ENCODE results near the gene HBM.
A peak's percentile ranks its signal among the peaks of the same experiment; 100 is the strongest.
"Not testable (repeated sequence)": the region's sequence is repeated elsewhere in the genome, so short reads cannot be mapped to it uniquely, and the experiment has no call there.

Gene HBM

GRCh38 chr16:146646-147045 is 19.1 kb upstream of the HBM start:
- ATAC-seq: no peak
- DNase-seq: no peak

- DNase-seq (no peak), ATAC-seq (no peak)
Observed at GRCh38 chr16:149024-149660, 16.6 kb upstream of the HBM start.

DNA sequence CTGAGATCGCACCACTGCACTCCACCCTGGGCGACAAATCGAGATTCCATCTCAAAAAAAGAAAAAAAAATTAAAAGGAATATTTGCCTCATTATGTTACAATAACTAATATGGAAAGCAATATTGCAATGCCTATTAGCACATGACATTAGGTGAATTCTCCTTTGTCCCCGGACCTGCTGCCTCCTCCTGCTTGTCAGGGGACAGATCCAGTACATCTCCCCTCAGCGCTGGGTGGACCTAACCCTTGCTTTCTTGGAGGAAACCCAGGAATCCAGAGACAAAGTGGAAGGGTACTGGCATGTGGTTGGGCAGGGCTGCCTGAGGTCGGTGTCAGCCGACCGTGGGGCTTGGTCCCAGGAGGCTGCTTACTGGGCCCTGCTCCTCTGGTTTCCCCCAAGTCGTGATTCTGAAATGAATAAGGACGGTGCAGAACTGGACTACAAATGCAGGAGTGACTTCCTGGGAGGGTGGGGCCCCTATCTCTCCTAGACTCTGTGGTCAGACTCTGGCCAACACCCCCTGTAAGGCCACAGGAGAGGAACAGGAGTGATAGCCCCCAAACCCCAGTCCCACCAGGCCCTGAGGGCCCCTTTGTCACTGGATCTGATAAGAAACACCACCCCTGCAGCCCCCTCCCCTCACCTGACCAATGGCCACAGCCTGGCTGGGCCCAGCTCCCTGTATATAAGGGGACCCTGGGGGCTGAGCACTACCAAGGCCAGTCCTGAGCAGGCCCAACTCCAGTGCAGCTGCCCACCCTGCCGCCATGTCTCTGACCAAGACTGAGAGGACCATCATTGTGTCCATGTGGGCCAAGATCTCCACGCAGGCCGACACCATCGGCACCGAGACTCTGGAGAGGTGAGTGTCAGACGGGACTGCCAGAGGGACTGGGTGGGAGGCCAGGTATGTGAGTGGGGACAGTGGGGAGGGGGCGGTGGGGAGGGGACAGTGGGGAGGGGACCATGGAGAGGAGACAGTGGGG is 13.3 kb upstream of the HBM start, which contains the start of gene HBZ:
TSS of gene HBZ (plus strand) at position 504 of the 988 bp plus-strand sequence. CDS start at position 770, 266 bp downstream.
- no peak for DNase-seq

DNA sequence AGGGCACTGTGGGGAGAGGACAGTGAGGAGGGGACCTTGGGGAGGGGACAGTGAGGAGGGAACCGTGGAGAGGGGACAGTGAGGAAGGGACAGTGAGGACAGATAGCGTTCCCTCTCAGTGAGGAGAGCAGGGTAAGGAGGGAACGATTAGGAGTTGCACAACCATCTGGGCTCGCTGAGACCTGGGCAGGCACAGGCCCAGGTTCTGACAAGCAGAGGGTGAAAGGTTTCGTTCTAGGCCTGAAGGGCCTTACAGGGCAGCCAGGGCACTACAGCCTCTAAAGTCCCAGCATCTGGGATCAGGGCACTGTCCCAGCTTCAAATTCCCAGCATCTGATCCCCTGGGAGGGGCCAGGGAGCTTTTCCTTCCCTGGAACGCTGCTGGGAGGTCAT is 12.7 kb upstream of the HBM start:
- not testable (repeated sequence) for DNase-seq, ATAC-seq

More for the DNA sequence above, 13.3 kb upstream of the HBM start, which contains the start of gene HBZ:
- peak; percentile 30 for ATAC-seq

GRCh38 chr16:153550-154216 is 12.1 kb upstream of the HBM start:
- DNase-seq: not testable (repeated sequence)
- peak; percentile 38 for ATAC-seq

GRCh38 chr16:154217-155030 is 11.4 kb upstream of the HBM start:
- DNase-seq (peak; percentile 24), ATAC-seq (no peak)

- DNase-seq (no peak), ATAC-seq (no peak)
Observed at GRCh38 chr16:155031-155398, 10.8 kb upstream of the HBM start.

DNA sequence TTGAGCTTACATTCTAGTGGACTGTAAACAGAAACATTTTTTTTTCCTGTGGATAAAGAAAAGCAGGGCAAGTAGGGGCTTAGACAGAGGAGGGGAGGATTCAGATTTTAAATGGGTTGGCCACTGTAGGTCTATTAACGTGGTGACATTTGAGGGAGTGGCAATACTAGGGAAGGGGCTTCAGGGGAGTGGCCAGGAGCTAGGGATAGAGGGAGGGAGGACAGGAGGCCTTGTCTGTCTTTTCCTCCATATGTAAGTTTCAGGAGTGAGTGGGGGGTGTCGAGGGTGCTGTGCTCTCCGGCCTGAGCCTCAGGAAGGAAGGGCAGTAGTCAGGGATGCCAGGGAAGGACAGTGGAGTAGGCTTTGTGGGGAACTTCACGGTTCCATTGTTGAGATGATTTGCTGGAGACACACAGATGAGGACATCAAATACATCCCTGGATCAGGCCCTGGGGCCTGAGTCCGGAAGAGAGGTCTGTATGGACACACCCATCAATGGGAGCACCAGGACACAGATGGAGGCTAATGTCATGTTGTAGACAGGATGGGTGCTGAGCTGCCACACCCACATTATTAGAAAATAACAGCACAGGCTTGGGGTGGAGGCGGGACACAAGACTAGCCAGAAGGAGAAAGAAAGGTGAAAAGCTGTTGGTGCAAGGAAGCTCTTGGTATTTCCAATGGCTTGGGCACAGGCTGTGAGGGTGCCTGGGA is 6.5 kb upstream of the HBM start:
- ATAC-seq (no peak), DNase-seq (no peak)

GRCh38 chr16:160242-160641 is 5.5 kb upstream of the HBM start:
- not testable (repeated sequence) for ATAC-seq, DNase-seq

DNA sequence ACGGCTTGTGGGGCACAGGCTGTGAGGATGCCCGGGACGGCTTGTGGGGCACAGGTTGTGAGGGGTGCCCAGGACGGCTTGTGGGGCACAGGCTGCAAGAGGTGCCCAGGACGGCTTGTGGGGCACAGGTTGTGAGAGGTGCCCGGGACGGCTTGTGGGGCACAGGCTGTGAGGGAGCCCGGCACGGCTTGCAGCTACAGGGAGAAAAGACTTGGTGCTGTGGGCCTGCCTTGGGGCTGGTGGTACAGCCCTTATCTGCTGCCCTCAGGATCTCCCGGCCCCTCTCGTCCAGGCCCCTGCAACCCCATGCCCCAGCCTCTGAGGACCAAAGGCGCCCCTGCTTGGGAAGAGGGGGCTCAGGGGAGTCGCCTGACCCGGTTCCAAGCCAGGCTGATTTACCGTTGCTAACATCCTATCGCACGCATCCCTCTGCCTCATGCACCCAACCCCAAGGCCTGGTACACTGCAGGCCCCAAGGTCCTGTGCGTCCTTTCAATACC is 5.0 kb upstream of the HBM start:
- no peak for DNase-seq
- ATAC-seq: no peak

DNA sequence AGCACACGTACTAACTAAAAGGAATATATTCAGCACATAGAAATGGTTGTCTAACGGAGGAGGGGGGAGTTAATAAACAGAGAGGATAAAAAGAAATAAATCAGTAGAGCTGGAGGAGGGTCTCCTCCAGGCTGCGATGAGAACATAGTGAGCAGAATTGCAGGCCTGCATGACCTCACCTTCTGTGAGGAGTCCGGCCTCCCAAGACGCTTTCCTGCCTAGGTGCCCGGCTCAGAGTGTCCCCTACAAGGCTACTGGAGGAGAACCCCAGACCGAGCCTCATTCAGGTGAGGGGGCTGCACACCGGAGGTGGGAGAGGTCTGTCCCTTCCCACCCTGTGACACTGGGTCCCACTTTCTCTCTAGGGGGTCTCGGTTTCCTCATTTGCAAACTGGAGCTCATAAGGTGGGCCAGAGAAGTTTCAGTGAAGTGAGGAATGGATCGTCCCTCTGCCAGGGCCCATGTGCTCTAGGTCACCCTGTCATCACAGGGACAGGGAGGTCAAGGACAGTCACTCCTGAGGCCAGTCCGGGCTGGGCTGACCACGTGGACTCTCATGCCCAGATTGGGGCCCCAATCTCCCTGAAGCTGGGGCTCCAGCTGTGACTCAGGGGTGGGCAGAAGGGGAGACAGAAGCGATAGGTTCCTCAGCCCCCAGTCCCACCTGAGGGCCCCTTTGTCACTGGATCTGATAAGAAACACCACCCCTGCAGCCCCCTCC is 3.3 kb upstream of the HBM start:
- DNase-seq (no peak), ATAC-seq (no peak)

- not testable (repeated sequence) for ATAC-seq, DNase-seq
Observed at GRCh38 chr16:163139-163538, 2.6 kb upstream of the HBM start.

DNA sequence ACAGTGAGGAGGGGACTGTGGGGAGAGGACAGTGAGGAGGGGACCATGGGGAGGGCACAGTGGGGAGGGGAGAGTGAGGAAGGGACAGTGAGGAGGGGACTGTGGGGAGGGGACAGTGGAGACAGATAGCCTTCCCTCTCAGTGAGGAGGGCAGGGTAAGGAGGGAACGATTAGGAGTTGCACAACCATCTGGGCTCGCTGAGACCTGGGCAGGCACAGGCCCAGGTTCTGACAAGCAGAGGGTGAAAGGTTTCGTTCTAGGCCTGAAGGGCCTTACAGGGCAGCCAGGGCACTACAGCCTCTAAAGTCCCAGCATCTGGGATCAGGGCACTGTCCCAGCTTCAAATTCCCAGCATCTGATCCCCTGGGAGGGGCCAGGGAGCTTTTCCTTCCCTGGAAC is 2.1 kb upstream of the HBM start:
- peak; percentile 32 for ATAC-seq

DNA sequence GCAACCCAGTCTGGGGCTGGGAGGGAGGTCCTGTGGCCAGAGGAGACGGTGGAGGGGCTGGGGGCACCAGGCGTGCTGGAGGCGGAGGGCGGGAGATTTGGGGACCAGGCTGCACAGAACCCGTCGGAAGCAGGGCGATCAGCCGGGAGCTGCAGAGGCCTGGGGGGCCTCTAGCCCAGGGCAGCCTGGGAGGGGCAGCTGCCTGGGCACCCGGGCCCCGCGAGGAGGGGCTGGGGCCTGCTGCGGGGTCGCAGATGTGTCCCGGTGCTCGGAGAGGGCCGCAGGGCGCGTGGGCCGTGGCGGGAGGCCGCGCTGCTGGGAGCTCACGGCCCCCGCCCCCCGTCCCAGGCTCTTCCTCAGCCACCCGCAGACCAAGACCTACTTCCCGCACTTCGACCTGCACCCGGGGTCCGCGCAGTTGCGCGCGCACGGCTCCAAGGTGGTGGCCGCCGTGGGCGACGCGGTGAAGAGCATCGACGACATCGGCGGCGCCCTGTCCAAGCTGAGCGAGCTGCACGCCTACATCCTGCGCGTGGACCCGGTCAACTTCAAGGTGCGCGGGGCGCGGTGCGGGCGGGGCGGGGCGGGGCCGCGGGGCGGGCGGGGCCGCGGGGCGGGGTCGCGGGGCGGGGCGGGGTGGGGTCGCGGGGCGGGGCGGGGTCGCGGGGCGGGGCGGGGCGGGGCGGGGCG is 1.5 kb upstream of the HBM start:
- not testable (repeated sequence) for DNase-seq
- peak; percentile 22 for ATAC-seq

More for the DNA sequence above, 2.1 kb upstream of the HBM start:
- not testable (repeated sequence) for DNase-seq

- ATAC-seq (no peak), DNase-seq (no peak)
Observed at GRCh38 chr16:164827-165538, 795 bp upstream of the HBM start.

DNA sequence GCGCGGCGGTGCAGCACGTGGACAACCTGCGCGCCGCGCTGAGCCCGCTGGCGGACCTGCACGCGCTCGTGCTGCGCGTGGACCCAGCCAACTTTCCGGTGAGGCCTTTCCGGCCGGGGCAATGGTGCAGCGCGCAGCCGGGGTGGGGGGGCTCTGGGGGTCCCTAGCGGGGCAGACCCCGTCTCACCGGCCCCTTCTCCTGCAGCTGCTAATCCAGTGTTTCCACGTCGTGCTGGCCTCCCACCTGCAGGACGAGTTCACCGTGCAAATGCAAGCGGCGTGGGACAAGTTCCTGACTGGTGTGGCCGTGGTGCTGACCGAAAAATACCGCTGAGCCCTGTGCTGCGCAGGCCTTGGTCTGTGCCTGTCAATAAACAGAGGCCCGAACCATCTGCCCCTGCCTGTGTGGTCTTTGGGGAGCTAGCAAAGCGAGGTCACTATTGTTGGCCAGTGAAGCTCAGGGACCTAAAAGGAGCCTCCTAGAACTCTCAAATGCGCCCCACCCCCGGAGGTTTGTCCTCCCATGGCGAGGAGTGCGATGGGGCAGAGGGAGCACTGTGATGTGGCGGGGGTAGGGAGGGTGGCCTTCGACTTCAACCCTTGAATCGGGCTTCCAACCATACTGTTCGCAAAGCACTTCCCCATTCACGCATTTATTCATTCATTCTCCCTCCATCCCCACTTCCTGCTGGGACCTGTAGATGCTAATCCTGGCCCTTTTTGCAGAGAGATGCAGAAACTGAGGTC is 770 bp downstream of the HBM start:
- ATAC-seq: no peak

GRCh38 chr16:167122-167690 is 1.4 kb downstream of the HBM start:
- ATAC-seq: no peak
- no peak for DNase-seq

More for the DNA sequence above, 770 bp downstream of the HBM start:
- no peak for DNase-seq

- ATAC-seq (no peak), DNase-seq (no peak)
Observed at GRCh38 chr16:168424-168823, 2.6 kb downstream of the HBM start.

Data from stimulated activated naive CD8-positive, alpha-beta T cell treated with anti-CD3 and anti-CD28 coated beads, Interleukin-15, Interleukin-2, amounts not matched to agents 100 U/mL and 50 U/mL, for 24 hours (primary cell).